PFSK-1 (cell line): ENCODE results near the gene AGXT2.

Source experiments
- POLR2AphosphoS5 ChIP-seq: IDR thresholded peaks from 2 replicates; pipeline ENCODE4 v1.6.1; 2012; ENCODE audit warnings: low read depth, mild to moderate bottlenecking, control low read depth, low read length, moderate library complexity
- REST ChIP-seq, 2 experiments: IDR thresholded peaks; 2 replicates each; pipeline versions ENCODE4 v1.6.1 to v1.8.0; 2011 to 2012; ENCODE audit warnings: low read depth in 2 of 2, low read length in 2 of 2, control low read depth in 1 of 2, inconsistent platforms in 1 of 2, mild to moderate bottlenecking in 1 of 2, moderate library complexity in 1 of 2; ENCODE audit not compliant: insufficient read depth in 1 of 2
- TAF1 ChIP-seq: IDR thresholded peaks from 2 replicates; pipeline ENCODE4 v1.6.1; 2012; ENCODE audit warnings: low read length, control low read depth, borderline replicate concordance; ENCODE audit not compliant: insufficient read depth

DNA sequence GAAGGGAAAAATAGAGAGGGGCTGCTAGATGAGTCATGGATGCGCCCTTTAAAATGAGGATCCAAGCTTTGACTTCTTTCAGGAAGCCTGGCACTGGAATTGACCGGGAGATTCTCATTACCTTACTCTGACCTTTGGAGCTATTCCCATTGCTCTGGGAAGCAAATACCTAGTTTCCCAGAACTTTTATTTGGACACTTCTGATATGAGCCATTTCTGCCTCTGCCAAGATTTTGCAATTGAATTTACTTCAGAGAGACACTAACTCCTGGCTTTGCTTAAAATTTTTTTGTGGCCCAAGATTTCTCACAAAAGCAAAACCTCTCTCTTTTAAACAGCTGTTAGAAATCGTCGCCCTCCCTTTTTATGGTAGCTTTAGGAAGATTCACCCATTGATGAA lies 15.7 kb upstream of the AGXT2 start:
- TF ChIP-seq POLR2AphosphoS5 (no peak), TAF1 (no peak), REST (IDR thresholded peaks at IDR 0.05; ENCODE audit: insufficient read depth in 1 of 2, low read depth in 2 of 2, low read length in 2 of 2) (no peak)
